Measurements from ENCODE around the gene ZNF346.
A peak's percentile ranks its signal among the peaks of the same experiment; 100 is the strongest.
"Not testable (repeated sequence)": the region's sequence is repeated elsewhere in the genome, so short reads cannot be mapped to it uniquely, and the experiment has no call there.

Gene ZNF346, protein sequence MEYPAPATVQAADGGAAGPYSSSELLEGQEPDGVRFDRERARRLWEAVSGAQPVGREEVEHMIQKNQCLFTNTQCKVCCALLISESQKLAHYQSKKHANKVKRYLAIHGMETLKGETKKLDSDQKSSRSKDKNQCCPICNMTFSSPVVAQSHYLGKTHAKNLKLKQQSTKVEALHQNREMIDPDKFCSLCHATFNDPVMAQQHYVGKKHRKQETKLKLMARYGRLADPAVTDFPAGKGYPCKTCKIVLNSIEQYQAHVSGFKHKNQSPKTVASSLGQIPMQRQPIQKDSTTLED

DNA sequence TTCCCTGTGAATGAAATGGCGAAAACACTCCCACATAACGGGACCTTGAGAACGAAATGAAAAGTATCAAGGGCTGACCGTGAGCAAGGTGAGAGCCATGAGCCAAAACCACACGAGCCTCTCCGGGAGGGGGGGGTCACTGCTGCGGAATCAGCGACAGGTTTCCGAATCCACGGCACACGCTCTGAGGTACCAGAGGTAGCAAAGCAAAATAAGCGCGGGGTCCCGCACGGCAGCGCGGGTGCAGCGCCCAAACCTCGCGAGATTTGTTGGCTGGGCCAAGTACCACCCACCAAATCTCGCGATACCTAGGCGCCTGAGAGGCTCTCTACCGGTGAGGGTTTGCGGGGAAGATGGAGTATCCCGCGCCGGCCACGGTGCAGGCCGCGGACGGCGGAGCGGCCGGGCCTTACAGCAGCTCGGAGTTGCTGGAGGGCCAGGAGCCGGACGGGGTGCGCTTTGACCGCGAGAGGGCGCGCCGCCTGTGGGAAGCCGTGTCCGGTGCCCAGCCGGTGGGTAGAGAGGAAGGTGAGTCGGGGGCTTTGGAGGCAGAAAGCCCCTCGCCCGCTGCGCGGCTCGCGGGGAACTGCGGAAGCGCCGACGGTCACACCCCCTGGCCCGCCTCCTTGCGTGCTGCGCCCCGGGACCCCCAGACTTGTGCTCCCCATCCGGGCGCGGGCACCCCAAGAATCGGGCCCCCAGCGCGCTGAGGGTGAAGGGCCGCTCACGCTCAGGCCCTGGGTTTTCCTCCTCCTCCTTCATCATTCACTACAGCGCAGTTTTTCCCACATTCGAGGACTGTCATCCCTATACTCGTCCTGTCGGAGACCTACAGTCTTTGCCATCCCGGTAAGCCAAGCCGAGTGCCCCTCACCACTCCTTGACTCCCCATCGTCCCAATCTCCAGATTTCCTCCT, at the start of gene ZNF346:
TSS of gene ZNF346 (plus strand) at position 311 of the 917 bp plus-strand sequence. CDS start at position 354, 43 bp downstream.
- DNase-seq = peak; percentile 83 to 95

DNA sequence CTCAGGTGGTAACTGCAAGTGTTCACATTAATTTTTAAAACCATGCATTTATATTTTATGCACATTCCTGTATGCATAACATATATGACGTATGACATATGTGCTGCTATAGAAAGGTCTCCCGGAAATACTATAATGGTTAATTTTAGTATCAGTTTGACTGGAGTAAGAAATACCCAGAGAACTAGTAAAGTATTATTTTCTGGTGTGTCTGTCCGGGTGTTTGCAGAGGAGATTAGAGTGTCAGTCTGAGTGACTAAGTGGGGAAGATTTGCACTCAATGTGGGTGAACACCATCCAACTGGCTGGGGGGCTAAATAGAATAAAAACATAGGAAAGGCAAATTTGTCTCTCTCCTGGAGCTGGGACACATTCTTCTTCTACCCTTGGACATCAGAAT, 42.8 kb upstream of the ZNF346 start:
- no peak for DNase-seq

DNA sequence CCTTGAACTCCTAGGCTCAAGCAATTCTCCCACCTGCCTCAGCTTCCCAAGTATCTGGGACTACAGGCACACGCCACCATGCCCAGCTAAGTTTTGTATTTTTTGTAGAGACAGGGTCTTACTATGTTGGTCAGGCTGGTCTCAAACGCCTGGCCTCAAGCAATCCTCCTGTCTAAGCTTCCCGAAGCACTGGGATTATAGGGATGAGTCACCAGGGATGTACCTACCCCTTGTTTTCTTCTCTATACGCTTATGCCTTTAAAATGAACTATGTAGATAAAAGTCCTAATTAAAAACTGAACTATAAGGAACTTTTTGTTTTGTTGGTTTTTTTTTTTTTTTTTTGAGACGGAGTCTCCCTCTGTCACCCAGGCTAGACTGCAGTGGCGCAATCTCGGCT, 41.7 kb upstream of the ZNF346 start:
- no peak for DNase-seq

DNA sequence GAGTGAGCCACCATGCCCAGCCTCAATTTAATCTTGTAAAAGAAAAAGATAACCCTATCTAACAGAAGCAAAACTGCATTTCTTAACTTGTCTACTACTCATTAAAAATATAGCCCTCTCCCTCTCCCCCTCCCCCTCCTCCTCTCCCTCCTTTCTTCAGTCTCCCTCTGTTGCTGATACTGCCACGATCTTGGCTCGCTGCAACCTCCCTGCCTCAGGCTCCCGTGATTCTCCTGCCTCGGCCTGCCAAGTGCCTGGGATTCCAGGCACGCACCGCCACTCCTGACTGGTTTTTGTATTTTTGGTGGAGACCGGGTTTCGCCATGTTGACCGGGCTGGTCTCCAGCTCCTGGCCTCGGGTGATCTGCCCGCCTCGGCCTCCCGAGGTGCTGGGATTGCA, 39.4 kb upstream of the ZNF346 start:
- DNase-seq = not testable (repeated sequence)

DNA sequence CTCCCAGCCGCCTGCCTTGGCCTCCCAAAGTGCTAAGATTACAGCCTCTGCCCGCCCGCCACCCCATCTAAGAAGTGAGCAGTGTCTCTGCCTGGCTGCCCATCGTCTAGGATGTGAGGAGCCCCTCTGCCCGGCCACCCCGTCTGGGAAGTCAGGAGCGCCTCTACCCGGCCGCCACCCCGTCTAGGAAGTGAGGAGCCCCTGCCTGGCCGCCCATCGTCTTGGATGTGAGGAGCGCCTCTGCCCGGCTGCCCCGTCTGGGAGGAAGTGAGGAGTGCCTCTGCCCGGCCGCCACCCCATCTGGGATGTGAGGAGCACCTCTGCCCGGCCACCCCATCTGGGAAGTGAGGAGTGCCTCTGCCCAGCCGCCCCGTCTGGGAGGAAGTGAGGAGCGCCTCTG, 38.9 kb upstream of the ZNF346 start:
- DNase-seq = not testable (repeated sequence)

DNA sequence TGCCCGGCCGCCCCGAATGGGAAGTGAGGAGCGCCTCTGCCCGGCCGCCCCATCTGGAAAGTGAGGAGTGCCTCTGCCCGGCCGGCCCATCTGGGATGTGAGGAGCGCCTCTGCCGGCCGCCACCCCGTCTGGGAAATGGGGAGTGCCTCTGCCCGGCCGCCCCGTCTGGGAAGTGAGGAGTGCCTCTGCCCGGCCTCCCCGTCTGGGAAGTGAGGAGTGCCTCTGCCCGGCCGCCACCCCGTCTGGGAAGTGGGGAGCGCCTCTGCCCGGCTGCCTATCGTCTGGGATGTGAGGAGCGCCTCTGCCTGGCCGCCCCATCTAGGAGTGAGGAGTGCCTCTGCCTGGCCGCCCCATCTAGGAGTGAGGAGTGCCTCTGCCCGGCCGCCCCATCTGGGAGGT, 38.3 kb upstream of the ZNF346 start:
- DNase-seq = not testable (repeated sequence)

DNA sequence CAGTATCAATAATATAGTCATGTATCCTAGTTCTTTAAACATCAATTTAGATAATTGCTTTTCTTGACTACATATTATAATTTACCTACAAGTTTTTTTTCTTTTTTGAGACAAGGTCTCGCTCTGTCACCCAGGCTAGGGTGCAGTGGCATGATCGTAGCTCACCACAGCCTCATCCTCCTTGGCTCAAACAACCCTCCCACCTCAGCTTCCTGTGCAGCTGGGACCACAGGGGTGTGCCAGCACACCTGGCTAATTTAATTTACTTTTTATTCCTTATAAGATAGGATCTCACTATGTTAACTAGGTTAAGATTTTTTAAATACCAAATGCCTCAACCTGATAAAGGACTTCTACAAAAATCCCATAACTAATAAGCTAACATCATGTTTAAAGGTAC, 37.0 kb upstream of the ZNF346 start:
- DNase-seq = no peak

DNA sequence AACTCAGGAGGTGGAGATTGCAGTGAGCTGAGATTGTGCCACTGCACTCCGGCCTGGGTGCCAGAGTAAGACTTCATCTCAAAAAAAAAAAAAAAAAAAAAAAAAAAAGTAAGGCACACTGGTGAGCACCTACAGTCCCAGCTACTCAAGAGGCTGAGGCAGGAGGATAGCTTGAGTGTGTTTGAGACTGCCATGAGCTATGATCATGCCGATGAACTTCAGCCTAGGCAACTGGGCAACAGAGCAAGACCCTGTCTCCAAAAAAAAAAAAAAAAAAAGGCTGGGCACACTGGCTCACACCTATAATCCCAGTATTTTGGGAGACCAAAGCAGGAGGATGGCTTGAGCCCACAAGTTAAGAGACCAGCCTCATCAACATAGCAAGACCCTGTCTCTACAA, 36.2 kb upstream of the ZNF346 start:
- DNase-seq = no peak

DNA sequence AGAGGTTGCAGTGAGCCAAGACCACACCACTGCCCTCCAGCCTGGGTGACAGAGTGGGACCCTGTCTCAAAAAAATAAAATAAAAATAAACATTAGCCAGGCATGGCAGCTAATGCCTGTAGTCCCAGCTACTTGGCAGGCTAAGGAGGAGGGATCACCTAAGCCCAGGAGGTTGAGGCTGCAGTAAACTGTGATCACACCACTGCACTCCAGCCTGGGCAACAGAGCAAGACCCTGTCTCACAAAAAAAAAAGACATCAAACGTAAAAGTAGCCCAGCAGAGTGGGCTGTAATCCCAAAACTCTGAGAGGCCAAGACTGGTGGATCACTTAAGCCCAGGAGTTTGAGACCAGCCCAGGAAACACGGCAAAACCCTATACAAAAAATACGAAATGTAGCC, 34.9 kb upstream of the ZNF346 start:
- DNase-seq = no peak

DNA sequence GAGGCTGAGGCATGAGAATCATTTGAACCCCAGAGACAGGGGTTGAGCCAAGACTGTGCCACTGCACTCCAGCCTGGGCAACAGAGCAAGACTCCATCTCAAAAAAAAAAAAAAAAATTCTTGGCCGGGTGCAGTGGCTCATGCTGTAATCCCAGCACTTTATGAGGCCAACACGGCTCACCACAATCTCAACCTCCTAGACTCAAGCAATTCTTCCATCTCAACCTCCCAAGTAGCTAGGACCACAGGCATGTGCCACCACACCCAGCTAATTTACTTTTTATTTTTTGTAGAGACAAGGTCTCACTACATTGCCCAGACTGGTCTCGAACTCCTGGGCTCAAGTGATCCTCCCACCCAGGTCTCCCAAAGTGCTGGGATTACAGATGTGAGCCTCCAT, 29.4 kb upstream of the ZNF346 start:
- DNase-seq = not testable (repeated sequence)

DNA sequence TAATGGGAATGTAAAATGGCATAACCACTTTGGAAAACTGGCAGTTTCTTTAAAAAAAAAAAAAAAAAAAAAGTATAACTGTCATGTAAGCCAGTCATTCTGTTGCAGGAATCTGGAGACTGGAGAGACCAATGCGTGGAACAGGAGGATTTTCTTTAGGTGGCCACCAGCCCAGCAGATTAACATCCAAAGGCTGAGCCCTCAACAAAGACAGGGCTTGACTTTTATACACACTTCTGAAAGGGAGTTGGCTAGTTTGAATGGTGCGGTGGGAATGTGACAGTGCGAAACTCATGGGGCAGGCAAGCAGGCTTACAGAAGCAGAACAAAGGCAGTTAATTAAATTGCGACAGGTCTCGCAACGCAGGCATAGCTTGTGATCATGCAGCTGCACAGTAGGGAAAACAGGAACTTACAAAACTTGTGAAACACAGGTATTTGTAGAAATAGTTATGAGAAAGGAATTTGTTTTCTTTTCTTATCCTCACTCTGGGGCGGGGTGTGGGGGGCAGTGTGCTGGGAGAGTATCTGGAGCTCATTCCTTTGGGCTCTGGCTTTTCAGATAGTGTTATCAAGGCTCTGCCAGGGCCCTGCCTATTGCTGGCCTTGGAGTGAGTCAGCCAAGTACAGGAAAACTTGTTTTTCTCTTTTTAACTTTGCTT, 27.9 kb upstream of the ZNF346 start:
- peak; percentile 86 to 94 for DNase-seq

DNA sequence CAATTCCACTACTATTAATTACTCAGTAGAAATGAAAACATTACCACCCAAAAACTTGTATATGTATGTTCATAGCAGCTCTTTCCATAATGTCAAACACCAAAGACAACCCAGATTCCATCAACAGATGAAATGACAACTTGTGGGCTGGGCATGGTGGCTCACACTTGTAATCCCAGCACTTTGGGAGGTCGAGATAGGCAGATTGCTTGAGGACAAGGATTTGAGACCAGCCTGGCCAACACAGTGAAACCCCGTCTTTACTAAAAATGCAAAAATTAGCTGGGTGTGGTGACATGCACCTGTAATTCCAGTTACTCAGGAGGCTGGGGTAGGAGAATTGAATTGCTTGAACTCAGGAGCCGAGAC, 27.4 kb upstream of the ZNF346 start:
- no peak for DNase-seq

DNA sequence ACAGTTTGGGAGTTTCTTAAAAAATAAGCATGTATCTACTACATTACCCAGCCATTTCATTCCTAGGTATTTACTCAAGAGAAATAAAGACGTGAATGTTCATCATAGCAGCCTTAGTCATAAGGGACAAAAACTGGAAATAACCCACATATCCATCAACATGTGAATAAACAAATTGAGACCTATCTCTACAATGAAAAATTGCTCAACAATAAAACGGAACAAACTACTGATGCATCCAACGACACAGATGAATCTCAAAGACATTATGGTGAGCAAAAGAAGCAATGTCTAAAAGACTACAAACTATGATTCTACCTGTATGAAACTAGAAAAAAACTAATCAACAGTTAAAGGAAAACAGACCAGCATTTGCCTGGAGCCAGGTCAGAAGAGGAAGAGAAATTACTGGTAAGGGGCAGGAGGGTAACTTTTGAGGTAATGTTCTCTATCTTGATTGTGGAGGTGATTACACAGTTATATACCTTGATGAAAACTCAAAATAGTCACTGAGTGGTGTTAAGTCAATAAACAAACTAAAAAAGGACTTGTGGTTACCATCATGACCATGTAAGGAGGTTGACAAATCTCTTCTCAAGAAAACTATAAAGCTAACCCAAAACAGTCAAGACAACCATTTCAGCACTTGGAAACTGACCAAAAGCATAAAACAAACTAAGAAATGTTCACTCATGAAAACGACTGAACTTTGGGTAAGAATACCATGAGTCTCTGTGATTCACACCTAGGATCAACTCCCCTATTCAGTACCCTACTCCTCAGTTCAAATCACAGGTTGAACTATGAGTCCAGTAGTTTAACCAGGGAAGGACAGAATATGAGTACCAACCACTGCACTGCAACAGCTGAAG, 26.4 kb upstream of the ZNF346 start:
- peak; percentile 74 to 77 for DNase-seq

DNA sequence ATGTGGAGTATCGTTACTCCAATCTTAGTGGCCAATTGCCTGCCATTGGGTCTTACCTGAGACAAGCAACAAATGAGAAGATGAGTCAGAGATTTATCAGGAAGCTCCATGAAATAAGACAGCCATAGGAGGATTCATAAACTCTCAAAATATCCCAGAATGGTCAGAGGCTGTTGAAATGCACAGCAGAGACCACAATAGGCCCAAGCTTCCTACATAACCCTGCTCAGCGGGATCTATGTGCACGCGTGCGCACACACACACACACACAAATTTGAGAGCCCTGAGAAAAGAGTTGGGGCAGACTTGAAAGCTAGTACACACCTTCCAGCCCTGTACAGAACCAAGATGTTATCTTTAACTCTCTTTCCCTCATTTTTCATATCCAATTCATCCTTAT, 25.7 kb upstream of the ZNF346 start:
- no peak for DNase-seq

DNA sequence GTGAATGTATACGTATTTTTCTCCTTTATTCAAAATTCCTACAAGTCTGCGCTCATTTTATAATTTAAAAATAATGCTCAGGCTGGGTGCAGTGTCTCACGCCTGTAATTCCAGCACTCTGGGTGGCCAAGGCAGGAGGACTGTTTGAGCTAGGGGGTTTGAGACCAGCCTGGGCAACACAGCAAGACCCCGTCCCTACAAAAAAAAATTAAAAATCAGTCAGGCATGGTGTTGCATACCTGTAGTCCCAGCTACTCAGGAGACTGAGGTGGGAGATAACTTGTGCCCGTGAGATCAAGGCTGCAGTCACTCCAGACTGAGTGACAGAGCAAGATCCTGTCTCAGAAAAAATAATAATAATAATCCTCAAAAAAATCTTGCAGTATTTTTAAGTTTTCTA, 23.7 kb upstream of the ZNF346 start:
- DNase-seq = no peak

DNA sequence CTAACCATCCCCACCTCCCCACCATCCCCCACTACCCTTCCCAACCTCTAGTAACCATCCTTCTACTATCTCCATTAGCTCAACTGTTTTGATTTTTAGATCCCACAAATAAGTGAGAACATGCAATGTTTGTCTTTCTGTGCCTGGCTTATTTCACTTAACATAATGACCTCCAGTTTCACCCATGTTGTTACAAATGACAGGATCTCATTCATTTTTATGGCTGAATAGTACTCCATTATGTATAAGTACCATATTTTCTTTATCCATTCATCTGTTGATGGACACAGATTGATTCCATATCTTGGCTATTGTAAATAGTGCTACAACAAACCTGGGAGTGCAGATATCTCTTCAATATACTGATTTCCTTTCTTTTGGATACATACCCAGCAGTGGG, 23.0 kb upstream of the ZNF346 start:
- not testable (repeated sequence) for DNase-seq

DNA sequence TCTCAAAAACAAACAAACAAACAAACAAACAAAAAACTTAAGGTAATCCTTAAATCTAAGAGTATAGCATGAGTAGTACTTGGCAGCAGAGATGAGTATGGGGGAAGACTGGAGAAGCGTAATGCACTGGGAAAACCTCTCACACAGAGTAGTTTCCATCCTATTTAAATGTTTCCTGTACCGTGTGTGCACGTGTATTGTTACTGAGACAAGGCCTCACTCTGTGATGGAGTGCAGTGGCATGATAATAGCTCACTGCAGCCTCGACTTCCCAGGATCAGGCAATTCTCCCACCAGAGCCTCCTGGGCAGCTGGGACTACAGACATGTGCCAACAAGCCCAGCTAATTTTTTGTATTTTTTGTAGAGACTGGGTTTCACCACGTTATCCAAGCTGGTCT, 18.8 kb upstream of the ZNF346 start:
- DNase-seq = no peak

DNA sequence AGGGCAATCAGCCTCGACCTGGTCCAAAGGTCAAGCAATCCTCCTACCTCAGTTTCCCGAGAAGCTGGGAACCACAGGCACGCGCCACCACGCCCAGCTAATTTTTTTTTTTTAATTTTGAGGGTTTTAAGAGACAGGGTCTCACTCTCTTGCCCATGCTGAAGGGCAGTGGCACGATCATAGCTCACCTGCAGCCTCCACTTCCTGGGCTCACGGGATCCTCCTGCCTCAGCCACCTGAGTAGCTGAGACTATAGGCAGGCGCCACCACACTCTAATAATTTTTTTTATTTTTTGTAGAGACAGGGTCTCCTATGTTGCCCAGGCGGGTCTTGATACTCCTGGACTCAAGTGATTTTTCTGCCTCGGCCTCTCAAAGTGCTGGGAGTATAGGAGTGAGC, 17.5 kb upstream of the ZNF346 start:
- no peak for DNase-seq

DNA sequence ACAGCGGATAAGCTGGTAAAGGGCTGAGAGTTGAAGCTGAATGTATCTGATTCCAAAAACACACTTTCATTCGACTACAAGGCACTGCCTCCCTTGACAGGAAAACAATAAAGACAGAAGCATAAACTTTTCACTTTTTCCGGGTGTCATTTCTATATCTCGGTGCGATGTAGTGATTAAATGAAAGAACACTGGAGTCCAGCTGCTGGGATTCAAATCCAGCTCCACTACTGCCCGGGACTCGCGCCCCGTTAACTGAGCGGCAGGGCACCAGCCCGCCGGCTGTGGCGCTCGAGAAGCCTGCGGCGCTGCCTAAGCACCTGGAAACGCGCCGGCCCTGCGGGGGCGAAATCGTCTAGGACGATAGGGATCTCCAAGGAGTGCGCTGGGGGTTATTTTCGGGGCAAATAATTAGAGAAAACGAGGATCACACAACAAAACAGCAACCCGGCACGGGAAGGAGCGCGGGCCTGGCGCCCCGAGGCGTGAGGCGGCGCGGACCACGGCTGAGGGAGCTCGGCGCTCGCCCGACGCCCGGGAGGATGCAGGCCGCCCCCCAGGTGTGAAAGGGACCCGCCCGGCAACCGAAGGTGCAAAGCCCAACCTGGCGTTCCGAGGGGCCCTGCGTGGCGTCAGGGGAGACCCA, 16.8 kb upstream of the ZNF346 start:
- peak; percentile 48 to 70 for DNase-seq

DNA sequence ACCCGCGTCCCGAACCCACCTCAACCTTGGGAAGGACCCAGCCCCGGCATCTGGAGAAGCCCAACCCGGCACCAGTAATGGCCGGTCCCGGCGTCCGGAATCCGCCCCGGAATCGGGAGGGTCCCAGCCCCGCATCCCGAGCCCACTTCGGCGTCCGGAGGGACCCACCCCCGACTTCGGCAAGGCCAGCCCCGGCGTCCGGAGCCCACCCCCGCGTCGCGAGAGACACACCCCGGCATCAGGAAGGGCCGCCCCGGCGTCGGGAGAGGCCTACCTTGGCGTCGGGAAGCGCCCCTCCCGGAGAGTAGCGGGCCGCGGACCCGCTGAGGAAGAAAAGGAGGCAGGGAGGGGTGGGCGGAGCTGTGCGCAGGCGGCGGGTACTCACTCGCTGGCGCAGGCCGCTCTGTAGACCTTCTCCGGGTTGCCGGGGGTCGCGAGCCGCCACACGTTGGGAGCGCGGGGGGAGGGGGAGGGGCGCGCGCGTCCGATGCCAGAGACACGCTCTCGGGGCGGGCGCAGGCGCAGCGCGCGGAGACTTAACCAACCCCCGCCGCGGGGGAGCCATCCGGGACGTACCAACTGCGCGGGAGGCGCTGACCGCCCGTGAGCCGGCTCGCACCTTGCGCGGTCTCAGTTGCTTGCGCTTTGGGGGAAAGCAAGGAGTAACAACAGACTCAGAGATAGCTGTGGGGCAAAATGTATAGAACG, 16.1 kb upstream of the ZNF346 start, which contains the start of gene UIMC1:
TSS of gene UIMC1 (minus strand) at position 515 of the 708 bp plus-strand sequence. CDS start 24,164 bp downstream, outside the sequence.
- peak; percentile 72 to 90 for DNase-seq

DNA sequence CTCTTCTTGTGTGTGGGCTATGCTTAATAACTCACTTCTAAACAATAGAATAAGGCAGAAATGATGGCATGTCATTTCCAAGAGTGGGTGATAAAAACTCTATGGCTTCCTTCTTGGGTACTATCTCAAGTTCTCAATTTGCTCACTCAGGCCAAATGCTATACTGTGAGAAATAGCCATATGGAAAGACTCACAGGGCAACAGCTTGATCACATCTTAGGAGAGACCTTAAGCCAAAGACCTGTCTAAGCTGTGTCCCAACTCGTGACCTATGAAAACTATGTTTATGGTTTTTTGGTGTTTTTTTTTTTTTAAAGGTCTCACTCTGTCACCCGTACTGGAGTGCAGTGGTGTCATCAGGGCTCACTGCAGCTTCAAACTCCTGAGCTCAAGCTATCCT, 13.8 kb upstream of the ZNF346 start:
- peak; percentile 22 to 31 for DNase-seq

Data from inflammatory macrophage treated with lipopolysaccharide for 1 hour (primary cell).